Aorta (tissue), 5 donors: ENCODE measurements around the gene TET3. TPM values are rescaled to one million over a fixed set of nuclear protein-coding genes. Genes with fewer than 3 reads are reported as not detected.
A peak's percentile ranks its signal among the peaks of the same experiment; 100 is the strongest.

Experiments
- ATAC-seq: fragments of 200-7000 bp; cut with Tn5 transposase; one replicate; pipeline ENCODE4 v1.9.1; 2022; ENCODE audit warnings: moderate library complexity; ENCODE audit not compliant: low FRiP score
- DNase-seq, 2 donors: peaks; one replicate each; pipeline ENCODE4 v3.0.0-alpha.2; 2020
- H3K27ac ChIP-seq, 2 donors: one replicate each; pipeline ENCODE4 v1.5.1; 2013; ENCODE audit warnings: low read length in 2 of 2, mild to moderate bottlenecking in 2 of 2, moderate library complexity in 2 of 2, control low read depth in 1 of 2, inconsistent platforms in 1 of 2, low read depth in 1 of 2
- H3K27me3 ChIP-seq, 2 donors: one replicate each; pipeline ENCODE4 v1.6.1; 2013; ENCODE audit warnings: control low read depth in 1 of 2, low read length in 1 of 2, mild to moderate bottlenecking in 1 of 2, moderate library complexity in 1 of 2; ENCODE audit not compliant: insufficient read depth in 2 of 2, control insufficient read depth in 1 of 2
- H3K36me3 ChIP-seq, 2 donors: one replicate each; pipeline ENCODE4 v1.6.1; 2013; ENCODE audit warnings: control low read depth in 1 of 2, low read length in 1 of 2, mild to moderate bottlenecking in 1 of 2; ENCODE audit not compliant: insufficient read depth in 2 of 2, control insufficient read depth in 1 of 2
- H3K4me1 ChIP-seq, 2 donors: one replicate each; pipeline ENCODE4 v1.6.1; 2013; ENCODE audit warnings: low read length in 2 of 2, control low read depth in 1 of 2, mild to moderate bottlenecking in 1 of 2, moderate library complexity in 1 of 2; ENCODE audit not compliant: insufficient read depth in 2 of 2, control insufficient read depth in 1 of 2
- H3K4me3 ChIP-seq, 2 donors: one replicate each; pipeline ENCODE4 v1.5.1; 2013; ENCODE audit warnings: low read length in 2 of 2, control low read depth in 1 of 2, mild to moderate bottlenecking in 1 of 2
- H3K9me3 ChIP-seq: one replicate; pipeline ENCODE4 v1.6.1; 2013; ENCODE audit warnings: mild to moderate bottlenecking, low read length; ENCODE audit not compliant: control insufficient read depth
- WGBS, 2 donors: extraction: QIAGEN DNeasy Blood & Tissue Kit; methylation state at CpG; one replicate each; pipeline ENCODE4 v1.1.7; 2013; 5-methylcytosine and 5-hydroxymethylcytosine counted together
- intact Hi-C, 2 donors: fragments of 100-400 bp; cut with DNase I; formaldehyde crosslinking; loops; one replicate each; pipeline versions ENCODE4 v1.14.2 to v1.15.0; 2022
- polyA plus RNA-seq, 2 donors: library from polyadenylated mRNA; stranded (reverse); fragments of 200-250 nt; gene quantifications; one replicate each; pipeline ENCODE4 v1.2.3, GENCODE V29; 2013
- total RNA-seq, 2 donors: library from RNA; stranded (reverse); fragmentation: NEBNext Ultra II Directional; extraction: Animal tissue kit (Norgen Biotek cat#: 25700); gene quantifications; one replicate each; pipeline ENCODE4 v1.2.1, GENCODE V29; 2021
- donor health status: healthy with polysubstance abuse.
- donor health status: Bipolar disorder and iron deficiency.
- donor health status: DM: no; HTN: no; CAD: no.
- donor health status: DM: no; HTN: no; CAD: no.
- donor health status: DM: yes; HTN: yes; CAD: no.

Gene TET3
- total and polyA plus RNA-seq, 4 donors: 1.0 to 12.1 (median 5.7) TPM

DNA sequence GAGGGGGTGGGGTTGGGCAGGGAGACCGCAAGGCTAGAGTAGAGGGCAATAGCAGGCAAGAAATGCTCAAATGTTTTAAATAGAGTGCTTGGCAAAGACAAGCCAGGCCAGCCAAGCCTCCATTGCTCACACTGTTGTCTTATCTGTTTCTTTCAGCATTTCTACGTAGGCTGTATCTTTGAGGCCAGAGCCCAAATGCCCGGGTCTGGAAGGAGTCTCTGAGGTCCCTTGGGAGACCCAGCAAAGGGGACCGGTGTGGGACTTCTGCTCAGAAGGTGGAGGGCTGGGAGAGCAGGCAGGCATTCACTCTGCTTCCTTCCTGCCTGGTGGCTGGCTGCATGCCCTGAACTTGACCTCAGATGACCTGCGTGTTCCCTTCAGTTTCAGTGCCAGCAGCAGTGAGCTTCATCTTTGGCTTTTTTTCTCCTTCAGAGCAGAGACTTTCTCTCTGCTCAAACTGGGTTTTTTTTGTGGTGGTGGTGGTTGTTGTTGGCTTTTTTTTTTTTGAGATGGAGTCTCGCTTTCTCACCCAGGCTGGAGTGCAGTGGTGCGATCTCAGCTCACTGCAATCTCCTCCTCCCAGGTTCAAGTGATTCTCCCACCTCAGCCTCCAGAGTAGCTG, 13.7 kb upstream of the TET3 start:
- H3K4me3 ChIP-seq: no peak overlapping the region
- no peaks in the 10 kb centered on the region for H3K4me1 ChIP-seq
- DNase-seq (peak; percentile 83 to 88), ATAC-seq (peak; percentile 82)
- intact Hi-C loops: no loop called here
- peak overlapping the region in 1 of 2 donors; percentile 29 for H3K27ac ChIP-seq
- H3K9me3 ChIP-seq: no peaks in the 10 kb centered on the region
- H3K36me3 ChIP-seq: no peaks in the 10 kb centered on the region
- no peaks in the 10 kb centered on the region for H3K27me3 ChIP-seq
- 5 to 7% methylated on average over 7 of the region's 7 CpGs for WGBS, 2 donors

- DNase-seq (no peak), ATAC-seq (no peak)
- H3K4me3 ChIP-seq: no peak overlapping the region
- intact Hi-C loops: no loop called here
- H3K27me3 ChIP-seq: no peaks in the 10 kb centered on the region
- 63 to 70% methylated on average over 3 of the region's 3 CpGs for WGBS, 2 donors
- H3K9me3 ChIP-seq: no peaks in the 10 kb centered on the region
- H3K27ac ChIP-seq: no peak overlapping the region
- no peaks in the 10 kb centered on the region for H3K4me1 ChIP-seq
- no peaks in the 10 kb centered on the region for H3K36me3 ChIP-seq
Measured at GRCh38 chr2:73971722-73972121, 13.0 kb upstream of the TET3 start.

DNA sequence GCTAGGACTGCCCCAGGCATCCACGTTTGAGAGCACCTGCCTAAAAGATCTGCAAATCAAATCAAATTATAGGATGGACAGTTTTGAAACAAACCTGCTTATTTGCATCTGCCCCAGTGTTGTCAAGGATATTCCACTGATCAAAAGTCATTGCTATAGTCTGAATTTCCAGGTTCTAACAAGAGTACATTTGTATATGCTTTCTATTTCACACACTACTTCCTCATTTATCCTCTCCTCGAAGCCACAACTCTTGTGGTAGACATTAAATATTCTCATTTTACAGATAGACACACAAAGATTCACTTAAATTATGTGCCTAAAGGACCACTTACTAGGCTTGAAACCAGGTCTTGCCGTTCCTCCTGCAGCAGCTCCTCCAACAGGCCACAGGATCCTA, 11.9 kb upstream of the TET3 start:
- DNase-seq: no peak
- H3K4me3 ChIP-seq: no peak overlapping the region
- H3K27me3 ChIP-seq: no peaks in the 10 kb centered on the region
- intact Hi-C loops: no loop called here
- WGBS, 2 donors: 74% methylated on average over 3 of the region's 3 CpGs
- H3K9me3 ChIP-seq: no peaks in the 10 kb centered on the region
- no peak for ATAC-seq
- no peak overlapping the region for H3K27ac ChIP-seq
- H3K36me3 ChIP-seq: no peaks in the 10 kb centered on the region
- H3K4me1 ChIP-seq: no peaks in the 10 kb centered on the region

- Histone ChIP-seq H3K4me3 (no peak overlapping the region), H3K4me1 (no peaks in the 10 kb centered on the region), H3K36me3 (no peaks in the 10 kb centered on the region), H3K9me3 (no peaks in the 10 kb centered on the region), H3K27ac (no peak overlapping the region), H3K27me3 (no peaks in the 10 kb centered on the region)
- DNase-seq (no peak), ATAC-seq (no peak)
- intact Hi-C loops: no loop called here
- WGBS, 2 donors: 94 to 95% methylated on average over 3 of the region's 3 CpGs
Measured at GRCh38 chr2:73975731-73976130, 9.0 kb upstream of the TET3 start.

DNA sequence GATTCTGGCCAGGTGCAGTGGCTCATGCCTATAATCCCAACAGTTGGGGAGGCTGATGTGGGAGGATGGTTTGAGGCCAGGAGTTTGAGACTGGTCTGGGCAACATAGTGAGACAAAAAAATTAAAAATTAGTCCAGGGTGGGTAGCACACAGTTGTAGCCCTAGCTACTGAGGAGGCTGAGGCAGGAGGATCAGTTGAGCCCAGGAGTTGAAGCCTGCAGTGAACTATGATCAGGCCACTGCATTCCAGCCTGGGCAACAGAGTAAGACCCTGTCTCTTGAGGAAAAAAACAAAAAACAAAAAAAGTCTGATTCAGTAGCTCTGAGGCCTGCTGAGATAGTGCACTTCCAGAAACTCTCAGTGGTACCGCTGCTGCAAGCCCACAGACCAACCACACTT, 7.9 kb upstream of the TET3 start:
- H3K4me1 ChIP-seq: no peaks in the 10 kb centered on the region
- 96 to 100% methylated on average over 1 of the region's 1 CpG for WGBS, 2 donors

GRCh38 chr2:73977466-73977865, 7.2 kb upstream of the TET3 start:
- Histone ChIP-seq H3K27ac (no peak overlapping the region), H3K4me1 (no peaks in the 10 kb centered on the region), H3K9me3 (no peaks in the 10 kb centered on the region), H3K27me3 (no peaks in the 10 kb centered on the region), H3K36me3 (no peaks in the 10 kb centered on the region), H3K4me3 (no peak overlapping the region)
- ATAC-seq (no peak), DNase-seq (no peak)
- 99 to 100% methylated on average over 2 of the region's 2 CpGs for WGBS, 2 donors
- intact Hi-C loops: no loop called here

More for the DNA sequence above, 7.9 kb upstream of the TET3 start:
- DNase-seq: no peak
- Histone ChIP-seq H3K4me3 (no peak overlapping the region), H3K27me3 (no peaks in the 10 kb centered on the region), H3K9me3 (no peaks in the 10 kb centered on the region), H3K36me3 (no peaks in the 10 kb centered on the region), H3K27ac (no peak overlapping the region)
- intact Hi-C loops: no loop called here
- no peak for ATAC-seq

GRCh38 chr2:73979021-73979420, 5.7 kb upstream of the TET3 start:
- Histone ChIP-seq H3K27me3 (no peaks in the 10 kb centered on the region), H3K27ac (no peak overlapping the region), H3K36me3 (no peaks in the 10 kb centered on the region), H3K9me3 (no peaks in the 10 kb centered on the region), H3K4me1 (no peaks in the 10 kb centered on the region), H3K4me3 (no peak overlapping the region)
- WGBS, 2 donors: 81 to 85% methylated on average over 5 of the region's 5 CpGs
- no peak for DNase-seq
- no peak for ATAC-seq
- intact Hi-C loops: no loop called here

DNA sequence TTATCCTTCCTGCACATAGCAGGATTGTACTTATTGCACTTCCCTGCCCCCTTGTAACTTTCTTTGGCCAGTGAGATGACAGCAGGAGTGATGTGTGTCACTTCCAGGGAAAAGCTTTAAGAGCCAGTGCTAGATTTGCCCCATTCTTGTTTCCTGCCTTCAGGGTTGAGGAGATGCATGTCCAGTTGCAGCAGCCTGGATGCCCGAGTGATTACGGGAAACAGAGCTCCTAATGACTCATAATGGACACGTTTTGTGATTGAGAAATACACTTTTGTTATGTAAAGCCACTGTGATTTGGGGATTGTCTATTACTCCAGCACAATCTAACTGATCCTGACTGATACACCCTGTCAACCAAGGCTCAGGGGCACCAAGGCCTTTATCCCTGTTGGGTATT, 5.0 kb upstream of the TET3 start:
- no peak overlapping the region for H3K27ac ChIP-seq
- H3K36me3 ChIP-seq: no peaks in the 10 kb centered on the region
- H3K4me3 ChIP-seq: no peak overlapping the region
- no peak for DNase-seq
- H3K9me3 ChIP-seq: no peaks in the 10 kb centered on the region
- intact Hi-C loops: no loop called here
- no peaks in the 10 kb centered on the region for H3K27me3 ChIP-seq
- H3K4me1 ChIP-seq: no peaks in the 10 kb centered on the region
- WGBS, 2 donors: 69 to 77% methylated on average over 3 of the region's 3 CpGs
- ATAC-seq: no peak

DNA sequence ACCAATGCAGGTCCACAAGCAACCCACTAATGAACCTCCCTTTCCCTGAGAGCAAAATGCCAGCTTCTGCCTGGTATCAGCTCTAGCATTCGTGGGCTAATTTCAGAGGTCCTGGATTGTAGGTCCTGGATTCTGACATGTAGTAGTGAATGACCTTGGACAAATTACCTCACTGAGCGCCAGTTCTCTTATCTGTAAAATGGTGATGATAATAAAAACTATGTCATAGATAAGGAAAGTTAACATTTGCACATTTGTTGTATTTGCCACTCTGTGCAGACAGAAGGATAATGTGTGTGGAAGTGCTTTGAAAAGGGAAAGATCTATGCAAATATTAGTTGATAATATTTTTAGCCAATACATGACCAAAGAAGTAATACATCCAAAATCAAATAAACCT, 4.1 kb upstream of the TET3 start:
- Histone ChIP-seq H3K36me3 (no peaks in the 10 kb centered on the region), H3K9me3 (no peaks in the 10 kb centered on the region), H3K4me3 (no peak overlapping the region), H3K27ac (no peak overlapping the region), H3K27me3 (no peaks in the 10 kb centered on the region), H3K4me1 (no peaks in the 10 kb centered on the region)
- intact Hi-C loops: no loop called here
- DNase-seq: no peak
- WGBS, 2 donors: 77 to 78% methylated on average over 2 of the region's 2 CpGs
- ATAC-seq: no peak
